ENCODE results near the gene APOL3. TPM values are rescaled to one million over a fixed set of nuclear protein-coding genes. Genes with fewer than 3 reads are reported as not detected.
A peak's percentile ranks its signal among the peaks of the same experiment; 100 is the strongest.

The APOL3 gene
- total and polyA plus RNA-seq, 2 of the 13 experiments (the other 11 are each of a cell fraction or from before 2014, with no cell fraction given), result 3.8 to 5.4 TPM

DNA sequence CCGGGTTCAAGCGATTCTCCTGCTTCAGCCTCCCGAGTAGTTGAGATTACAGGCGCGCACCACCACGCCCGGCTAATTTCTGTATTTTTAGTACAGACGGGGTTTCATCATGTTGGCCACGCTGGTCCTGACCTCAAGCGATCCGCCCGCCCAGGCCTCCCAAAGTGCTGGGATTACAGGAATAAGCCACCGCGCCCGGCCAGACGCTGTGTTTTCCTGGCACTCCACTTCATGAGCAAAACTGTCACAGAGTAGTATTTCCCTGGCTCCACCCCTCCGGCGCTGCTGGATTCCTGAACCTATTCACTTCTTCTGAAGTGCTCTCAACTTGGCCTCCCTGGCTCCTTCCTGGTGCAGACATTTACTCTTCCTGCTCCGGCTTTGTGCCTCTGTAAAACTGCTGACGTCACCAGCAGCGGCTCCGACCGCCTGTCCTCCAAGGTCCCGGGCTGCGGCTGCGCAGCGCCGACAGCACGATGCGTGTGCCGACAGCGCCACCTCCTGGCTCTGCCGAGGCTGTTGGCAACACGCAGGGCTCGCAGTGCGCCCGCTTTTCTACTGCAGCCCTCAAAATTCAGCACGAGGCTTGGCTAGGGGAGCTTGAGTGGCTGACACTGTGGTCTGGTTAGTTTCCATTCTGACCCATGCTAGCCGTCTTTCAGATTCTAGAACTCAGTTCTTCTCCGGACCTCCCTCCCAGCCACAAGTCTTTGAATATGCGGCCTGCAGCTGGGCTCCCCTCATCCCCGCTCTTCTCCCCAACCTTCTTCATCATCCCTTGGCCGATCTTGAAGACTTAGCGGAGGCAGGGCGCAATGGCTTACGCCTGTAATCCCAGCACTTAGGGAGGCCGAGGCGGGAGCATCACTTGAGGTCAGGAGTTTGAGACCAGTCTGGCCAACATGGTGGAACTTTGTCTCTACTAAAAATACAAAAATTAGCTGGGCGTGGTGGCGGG, 36.6 kb downstream of the APOL3 start (continued):
- no peak for TF ChIP-seq TCF12 (IDR thresholded peaks at IDR 0.05)
- TF ChIP-seq TCF12 (CRISPR knock-in tag; IDR thresholded peaks at IDR 0.05), result no peak
- no peak for TF ChIP-seq NFE2L1 (CRISPR knock-in tag; IDR thresholded peaks at IDR 0.05; ENCODE audit: borderline replicate concordance)
- TF ChIP-seq YEATS2 (CRISPR knock-in tag; IDR thresholded peaks at IDR 0.05; ENCODE audit: borderline replicate concordance), result peak; percentile 75; the same call in 1 of the 2 replicates
- TF ChIP-seq ZNF883 (CRISPR knock-in tag; IDR thresholded peaks at IDR 0.05; ENCODE audit: not compliant biosample characterization), result no peak
- TF ChIP-seq NFATC3 (CRISPR knock-in tag; IDR thresholded peaks at IDR 0.05), result no peak
- TF ChIP-seq SMAD9 (CRISPR knock-in tag; IDR thresholded peaks at IDR 0.05), result no peak
- TF ChIP-seq PBX3 (CRISPR knock-in tag; IDR thresholded peaks at IDR 0.05; ENCODE audit: borderline replicate concordance), result no peak
- peak; percentile 77 for TF ChIP-seq PRDM10 (CRISPR knock-in tag; IDR thresholded peaks at IDR 0.05; ENCODE audit: low read depth)
- peak; percentile 81 for TF ChIP-seq ZNF501 (CRISPR knock-in tag; IDR thresholded peaks at IDR 0.05)
- no peak for TF ChIP-seq NR2F2 (IDR thresholded peaks at IDR 0.05; ENCODE audit: borderline replicate concordance, low read depth)
- TF ChIP-seq ZNF850 (CRISPR knock-in tag; conservative IDR thresholded peaks at IDR 0.05), result no peak
- TF ChIP-seq RNF2 (conservative IDR thresholded peaks at IDR 0.05; ENCODE audit: low read depth), result 0 out of 2 replicates have a peak, but pooled peaks have one; percentile 16
- TF ChIP-seq SKI (IDR thresholded peaks at IDR 0.05; ENCODE audit: partially characterized antibody), result peak; percentile 46
- no peak for TF ChIP-seq PLSCR1 (CRISPR knock-in tag; IDR thresholded peaks at IDR 0.05; ENCODE audit: borderline replicate concordance)
- TF ChIP-seq, protein P1, sequence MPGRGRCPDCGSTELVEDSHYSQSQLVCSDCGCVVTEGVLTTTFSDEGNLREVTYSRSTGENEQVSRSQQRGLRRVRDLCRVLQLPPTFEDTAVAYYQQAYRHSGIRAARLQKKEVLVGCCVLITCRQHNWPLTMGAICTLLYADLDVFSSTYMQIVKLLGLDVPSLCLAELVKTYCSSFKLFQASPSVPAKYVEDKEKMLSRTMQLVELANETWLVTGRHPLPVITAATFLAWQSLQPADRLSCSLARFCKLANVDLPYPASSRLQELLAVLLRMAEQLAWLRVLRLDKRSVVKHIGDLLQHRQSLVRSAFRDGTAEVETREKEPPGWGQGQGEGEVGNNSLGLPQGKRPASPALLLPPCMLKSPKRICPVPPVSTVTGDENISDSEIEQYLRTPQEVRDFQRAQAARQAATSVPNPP (CRISPR knock-in tag; IDR thresholded peaks at IDR 0.05), result no peak
- peak; percentile 92 for TF ChIP-seq ELF3 (CRISPR knock-in tag; IDR thresholded peaks at IDR 0.05)
- TF ChIP-seq NCOR1 (IDR thresholded peaks at IDR 0.05; ENCODE audit: borderline replicate concordance, low read length), result no peak
- peak; percentile 16; the same call in 1 of the 2 replicates for TF ChIP-seq PATZ1 (CRISPR knock-in tag; IDR thresholded peaks at IDR 0.05)

Measured in HepG2 (cell line).